Glutamatergic neuron (in vitro differentiated cells): Measurements from ENCODE around the gene KRT9. TPM values are rescaled to one million over a fixed set of nuclear protein-coding genes. Genes with fewer than 3 reads are reported as not detected.

Experiments
- DNase-seq: peaks from one replicate; pipeline ENCODE4 v3.0.0; 2022
- H3K27ac Mint-ChIP-seq: one replicate; pipeline ENCODE4 v1.8.0; 2020; ENCODE audit warnings: mild to moderate bottlenecking, mixed read lengths, inconsistent platforms; ENCODE audit not compliant: unreplicated experiment
- H3K27me3 Mint-ChIP-seq: one replicate; pipeline ENCODE4 v1.8.0; 2020; ENCODE audit warnings: mild to moderate bottlenecking, moderate library complexity, mixed read lengths, inconsistent platforms; ENCODE audit not compliant: unreplicated experiment
- H3K36me3 Mint-ChIP-seq: one replicate; pipeline ENCODE4 v1.8.0; 2020; ENCODE audit warnings: mild to moderate bottlenecking, mixed read lengths, inconsistent platforms; ENCODE audit not compliant: unreplicated experiment
- H3K4me1 Mint-ChIP-seq: one replicate; pipeline ENCODE4 v1.8.0; 2020; ENCODE audit warnings: mild to moderate bottlenecking, low read depth, mixed read lengths, inconsistent platforms; ENCODE audit not compliant: unreplicated experiment
- H3K4me3 Mint-ChIP-seq: one replicate; pipeline ENCODE4 v1.8.0; 2020; ENCODE audit warnings: mild to moderate bottlenecking, mixed read lengths, inconsistent platforms; ENCODE audit not compliant: unreplicated experiment
- H3K9me3 Mint-ChIP-seq: one replicate; pipeline ENCODE4 v1.8.0; 2020; ENCODE audit warnings: mild to moderate bottlenecking, moderate library complexity, mixed read lengths, inconsistent platforms; ENCODE audit not compliant: unreplicated experiment
- microRNA-seq: library from miRNA; unstranded; fragments of <30 nt; microRNA quantifications from one replicate; pipeline ENCODE4, GENCODE V29; 2020; ENCODE audit not compliant: unreplicated experiment
- total RNA-seq: library from RNA; stranded (reverse); fragmentation: NEBNext Ultra II Directional; extraction: Animal tissue kit (Norgen Biotek cat#: 25700); gene quantifications from one replicate; pipeline ENCODE4 v1.2.1, GENCODE V29; 2021; ENCODE audit not compliant: unreplicated experiment
- TF ChIP-seq, protein P1 (sequence below): fragments of 200-600 bp; sonication (generic); IDR thresholded peaks from one replicate; pipeline ENCODE4 v1.5.0; 2021; ENCODE audit not compliant: partially characterized antibody, unreplicated experiment

The KRT9 gene
- total RNA-seq, 1 donor from 2014 or later, result not detected

DNA sequence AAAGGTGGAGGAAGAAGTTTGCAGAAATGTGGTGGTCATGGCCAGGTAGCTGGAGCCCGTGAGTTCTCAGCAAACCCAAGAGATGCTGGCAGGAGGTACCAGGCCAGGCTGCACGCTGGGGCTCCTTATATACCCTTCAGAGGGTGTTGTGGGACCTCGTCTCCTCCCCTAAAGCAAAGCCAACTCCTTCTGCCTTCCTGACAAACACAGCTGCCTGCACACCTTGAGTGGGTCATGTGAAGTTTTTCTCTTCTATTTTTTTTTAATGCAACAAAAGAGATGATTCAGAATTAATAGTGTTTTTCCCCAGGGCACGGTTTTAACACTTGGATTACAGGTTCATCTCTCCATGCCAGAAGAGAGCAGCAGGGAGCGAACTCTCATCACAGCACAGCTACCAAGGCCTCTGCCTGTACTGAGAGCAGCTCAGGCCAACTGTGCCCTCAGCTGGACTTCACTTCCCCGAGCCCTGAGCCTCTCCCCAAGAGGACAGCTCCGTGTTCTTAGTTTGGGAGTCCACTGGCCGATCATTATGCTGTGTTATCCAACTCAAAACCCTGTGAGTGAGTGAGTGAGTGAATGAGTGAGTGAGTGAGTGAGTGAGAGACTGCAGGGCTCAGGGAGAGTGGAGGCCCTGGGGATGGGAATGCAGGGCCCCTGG, 52.9 kb downstream of the KRT9 start, which contains the start of gene KRT15:
KRT15 (minus strand) TSS at position 102 of the 661 bp plus-strand sequence; CDS start at position 39, 63 bp downstream.
- Mint-ChIP-seq H3K27me3 (peaks cover 2% of the 10 kb centered on the region), H3K9me3 (peaks cover 3% of the 10 kb centered on the region), H3K4me3 (no peak within 1 kb of the TSS), H3K36me3 (no peaks in the 10 kb centered on the region), H3K4me1 (no peaks in the 10 kb centered on the region), H3K27ac (no peak within 1 kb of the TSS)
- no peak for DNase-seq
- TF ChIP-seq, protein P1, sequence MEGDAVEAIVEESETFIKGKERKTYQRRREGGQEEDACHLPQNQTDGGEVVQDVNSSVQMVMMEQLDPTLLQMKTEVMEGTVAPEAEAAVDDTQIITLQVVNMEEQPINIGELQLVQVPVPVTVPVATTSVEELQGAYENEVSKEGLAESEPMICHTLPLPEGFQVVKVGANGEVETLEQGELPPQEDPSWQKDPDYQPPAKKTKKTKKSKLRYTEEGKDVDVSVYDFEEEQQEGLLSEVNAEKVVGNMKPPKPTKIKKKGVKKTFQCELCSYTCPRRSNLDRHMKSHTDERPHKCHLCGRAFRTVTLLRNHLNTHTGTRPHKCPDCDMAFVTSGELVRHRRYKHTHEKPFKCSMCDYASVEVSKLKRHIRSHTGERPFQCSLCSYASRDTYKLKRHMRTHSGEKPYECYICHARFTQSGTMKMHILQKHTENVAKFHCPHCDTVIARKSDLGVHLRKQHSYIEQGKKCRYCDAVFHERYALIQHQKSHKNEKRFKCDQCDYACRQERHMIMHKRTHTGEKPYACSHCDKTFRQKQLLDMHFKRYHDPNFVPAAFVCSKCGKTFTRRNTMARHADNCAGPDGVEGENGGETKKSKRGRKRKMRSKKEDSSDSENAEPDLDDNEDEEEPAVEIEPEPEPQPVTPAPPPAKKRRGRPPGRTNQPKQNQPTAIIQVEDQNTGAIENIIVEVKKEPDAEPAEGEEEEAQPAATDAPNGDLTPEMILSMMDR, result no peak

DNA sequence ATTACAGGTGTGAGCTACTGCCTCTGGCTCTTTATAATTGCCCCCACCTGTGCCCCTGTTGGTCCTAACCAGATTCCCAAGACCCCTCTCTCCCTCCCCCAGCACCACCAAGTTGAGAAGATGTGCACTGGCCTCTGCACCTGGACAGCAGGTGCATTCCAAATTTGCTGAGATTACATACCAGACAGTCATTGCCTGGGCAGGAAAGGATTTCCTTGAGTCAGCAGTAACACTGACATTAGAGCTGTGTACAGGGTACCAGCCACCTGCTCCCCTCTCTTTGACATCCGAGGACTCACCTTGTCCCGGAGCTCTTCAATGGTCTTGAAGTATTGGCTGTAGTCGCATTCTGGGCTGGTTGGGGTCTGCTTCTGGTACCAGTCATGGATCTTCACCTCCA, 53.8 kb downstream of the KRT9 start:
- Mint-ChIP-seq H3K4me1 (no peaks in the 10 kb centered on the region), H3K27me3 (peaks cover 2% of the 10 kb centered on the region), H3K4me3 (no peak overlapping the region), H3K27ac (no peak overlapping the region), H3K36me3 (no peaks in the 10 kb centered on the region), H3K9me3 (peaks cover 3% of the 10 kb centered on the region)
- DNase-seq, result no peak
- TF ChIP-seq, protein P1, result no peak

DNA sequence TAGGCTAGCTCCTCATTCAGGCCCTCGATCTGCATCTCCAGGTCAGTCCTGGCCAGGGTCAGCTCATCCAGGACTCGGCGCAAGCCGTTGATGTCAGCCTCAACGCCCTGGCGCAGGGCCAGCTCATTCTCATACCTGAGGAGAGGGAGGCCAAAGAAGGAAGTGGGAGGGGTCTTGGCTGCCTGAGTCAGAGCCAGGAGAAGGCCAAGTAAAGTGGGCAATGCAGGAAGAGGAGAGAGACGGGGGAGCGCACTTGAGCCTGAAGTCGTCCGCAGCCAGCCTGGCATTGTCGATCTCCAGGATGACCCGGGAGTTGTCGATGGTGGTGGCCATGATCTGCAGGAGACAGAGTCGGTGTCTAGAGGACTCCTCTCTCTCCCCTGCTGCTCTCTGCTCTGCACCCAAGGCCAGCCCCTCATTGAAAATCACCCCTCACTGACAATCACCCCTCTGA, 55.0 kb downstream of the KRT9 start:
- Mint-ChIP-seq H3K27ac (no peak overlapping the region), H3K36me3 (no peaks in the 10 kb centered on the region), H3K9me3 (peaks cover 3% of the 10 kb centered on the region), H3K27me3 (peaks cover 2% of the 10 kb centered on the region), H3K4me3 (no peak overlapping the region), H3K4me1 (no peaks in the 10 kb centered on the region)
- no peak for DNase-seq
- TF ChIP-seq, protein P1, result no peak

DNA sequence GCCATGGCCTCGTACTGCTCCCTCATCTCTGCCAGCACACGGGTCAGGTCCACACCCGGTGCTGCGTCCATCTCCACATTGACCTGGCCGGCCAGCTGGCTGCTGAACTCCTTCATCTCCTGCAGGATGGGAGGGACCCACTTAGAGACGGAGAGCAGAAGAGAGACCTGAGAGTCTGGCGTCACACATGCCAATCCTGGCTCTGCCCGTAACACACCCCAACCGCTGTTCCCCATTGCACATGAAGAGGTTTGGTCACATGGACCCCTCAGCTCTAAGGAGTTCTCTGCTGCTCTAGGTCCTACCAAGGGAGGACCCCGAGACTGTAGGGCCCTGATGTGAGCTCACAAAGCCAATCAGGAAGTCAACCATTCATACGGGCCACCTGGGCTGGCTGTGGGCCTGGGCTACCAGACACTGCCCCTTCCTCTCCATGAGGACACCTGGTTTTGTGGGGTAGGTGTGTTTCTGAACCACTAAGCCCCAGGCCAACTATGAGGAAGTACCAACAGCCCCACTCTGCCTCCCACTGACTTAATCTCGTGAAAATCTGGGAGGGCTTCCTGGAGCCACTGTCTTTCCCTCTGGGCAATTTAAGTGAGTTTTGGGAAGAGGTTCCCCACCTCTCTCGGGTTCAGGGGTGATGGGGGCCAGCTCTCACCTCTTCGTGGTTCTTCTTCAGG, 55.6 kb downstream of the KRT9 start:
- no peaks in the 10 kb centered on the region for H3K36me3 Mint-ChIP-seq
- H3K27ac Mint-ChIP-seq, result no peak overlapping the region
- no peak overlapping the region for H3K4me3 Mint-ChIP-seq
- no peaks in the 10 kb centered on the region for H3K4me1 Mint-ChIP-seq
- no peak for DNase-seq
- TF ChIP-seq, protein P1, result no peak
- H3K9me3 Mint-ChIP-seq, result peaks cover 3% of the 10 kb centered on the region
- H3K27me3 Mint-ChIP-seq, result peaks cover 2% of the 10 kb centered on the region

Small RNA genes lying within 50 kb of the gene (microRNA-seq; reads per million reads assigned to microRNA genes)
- gene MIR6510, result not detected

Other genes starting within 250 kb of the KRT9 start
- not detected for gene KRT33A, start 221.2 kb downstream of the KRT9 start, total RNA-seq
- 0.61 TPM for gene KRT33B, start 202.2 kb downstream of the KRT9 start, total RNA-seq
- not detected for gene KRT34, start 189.8 kb downstream of the KRT9 start, total RNA-seq
- not detected for gene KRT31, start 174.5 kb downstream of the KRT9 start, total RNA-seq
- not detected for gene KRT37, start 147.5 kb downstream of the KRT9 start, total RNA-seq
- gene KRT38, start 131.1 kb downstream of the KRT9 start, total RNA-seq, result not detected
- not detected for gene KRT32, start 104.7 kb downstream of the KRT9 start, total RNA-seq
- not detected for gene KRT35, start 90.9 kb downstream of the KRT9 start, total RNA-seq
- gene KRT36, start 82.1 kb downstream of the KRT9 start, total RNA-seq, result not detected
- not detected for gene KRT13, start 66.4 kb downstream of the KRT9 start, total RNA-seq
- not detected for gene KRT15, start 53.2 kb downstream of the KRT9 start, total RNA-seq
- 0.69 TPM for gene KRT19, start 43.8 kb downstream of the KRT9 start, total RNA-seq
- not detected for gene KRT14, start 14.8 kb upstream of the KRT9 start, total RNA-seq
- not detected for gene KRT16, start 40.7 kb upstream of the KRT9 start, total RNA-seq
- gene KRT17, start 52.5 kb upstream of the KRT9 start, total RNA-seq, result not detected
- gene EIF1, start 116.8 kb upstream of the KRT9 start, total RNA-seq, result 1,088 TPM
- not detected for gene GAST, start 140.3 kb upstream of the KRT9 start, total RNA-seq
- gene HAP1, start 162.6 kb upstream of the KRT9 start, total RNA-seq, result 0.76 TPM
- 252 TPM for gene JUP, start 214.7 kb upstream of the KRT9 start, total RNA-seq
- 5.6 TPM for gene P3H4, start 239.9 kb upstream of the KRT9 start, total RNA-seq
- gene FKBP10, start 240.9 kb upstream of the KRT9 start, total RNA-seq, result 28.5 TPM